HTERT RPE-1 (cell line): ENCODE results near the gene ILKAP.

Experiments
- in situ Hi-C: fragments of 300-500 bp; cut with MboI; formaldehyde crosslinking; loops from 4 replicates; pipeline ENCODE4 v1.14.3; 2020; ENCODE audit warnings: low sequenced_read_pairs

The ILKAP gene

GRCh38 chr2:238166391-238167343 is 36.8 kb downstream of the ILKAP start:
- in situ Hi-C loops = no loop called here

DNA sequence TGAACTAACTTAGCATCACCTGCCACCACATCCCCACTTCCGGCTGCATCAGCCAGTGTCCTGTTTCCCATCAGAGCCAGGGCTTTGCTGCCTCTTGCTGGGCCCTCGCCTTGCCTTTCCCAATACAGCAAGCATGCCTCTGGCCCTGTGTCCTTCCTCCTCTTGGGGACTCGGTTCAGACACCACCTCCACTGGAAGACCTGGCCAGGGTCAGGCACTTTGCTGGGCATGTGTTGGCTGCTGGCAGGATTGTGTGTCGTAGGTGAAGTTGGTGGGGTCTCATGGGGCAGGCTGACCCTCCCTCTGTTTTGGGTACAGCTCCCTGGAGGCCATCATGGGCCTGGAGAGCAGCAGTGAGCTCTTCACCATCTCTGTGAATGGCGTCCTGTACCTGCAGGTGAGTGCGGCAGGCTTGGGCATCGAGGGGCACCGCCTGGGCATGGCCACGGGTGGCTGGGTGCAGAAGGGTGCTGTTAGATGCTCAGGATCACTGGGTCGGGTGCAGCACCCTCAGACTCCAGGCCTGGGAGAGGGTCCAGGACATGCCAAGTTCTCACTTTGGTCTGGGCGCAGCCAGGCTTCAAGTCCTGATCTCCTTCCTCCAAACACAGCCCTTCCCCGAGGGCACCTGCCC is 38.1 kb downstream of the ILKAP start:
- in situ Hi-C loops = no loop called here

- in situ Hi-C loops = no loop called here
Observed at GRCh38 chr2:238164906-238165287, 38.6 kb downstream of the ILKAP start.

DNA sequence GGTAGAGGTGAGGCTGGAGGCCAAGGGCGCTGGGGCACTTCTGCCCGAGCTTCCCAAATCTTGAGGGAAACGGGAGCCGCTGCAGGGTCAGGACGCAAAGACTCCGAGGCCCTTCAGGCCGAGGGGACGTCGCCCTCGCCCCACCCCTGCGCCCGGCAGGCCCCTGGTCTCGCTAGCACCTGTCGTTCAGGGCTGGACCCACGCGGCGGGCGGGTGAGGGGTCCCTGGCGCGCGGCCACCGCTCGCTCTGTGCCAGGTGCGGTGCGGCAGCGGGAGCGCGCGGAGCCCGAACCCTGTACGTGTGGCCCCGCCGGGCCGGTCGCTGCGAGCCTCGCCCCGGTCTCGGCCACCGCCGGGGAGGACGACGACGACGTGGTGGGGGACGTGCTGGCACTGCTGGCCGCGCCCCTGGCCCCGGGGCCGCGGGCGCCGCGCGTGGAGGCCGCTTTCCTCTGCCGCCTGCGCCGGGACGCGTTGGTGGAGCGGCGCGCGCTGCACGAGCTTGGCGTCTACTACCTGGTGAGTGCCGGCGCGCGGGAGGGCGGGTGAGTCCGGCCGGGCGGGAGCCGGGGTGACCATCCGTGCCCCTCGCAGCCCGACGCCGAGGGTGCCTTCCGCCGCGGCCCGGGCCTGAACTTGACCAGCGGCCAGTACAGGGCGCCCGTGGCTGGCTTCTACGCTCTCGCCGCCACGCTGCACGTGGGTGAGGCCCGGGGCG is 39.9 kb downstream of the ILKAP start:
- in situ Hi-C loops = no loop called here

GRCh38 chr2:238162846-238163441 is 40.6 kb downstream of the ILKAP start:
- in situ Hi-C loops = no loop called here

GRCh38 chr2:238162251-238162845 is 41.1 kb downstream of the ILKAP start:
- in situ Hi-C loops = no loop called here

DNA sequence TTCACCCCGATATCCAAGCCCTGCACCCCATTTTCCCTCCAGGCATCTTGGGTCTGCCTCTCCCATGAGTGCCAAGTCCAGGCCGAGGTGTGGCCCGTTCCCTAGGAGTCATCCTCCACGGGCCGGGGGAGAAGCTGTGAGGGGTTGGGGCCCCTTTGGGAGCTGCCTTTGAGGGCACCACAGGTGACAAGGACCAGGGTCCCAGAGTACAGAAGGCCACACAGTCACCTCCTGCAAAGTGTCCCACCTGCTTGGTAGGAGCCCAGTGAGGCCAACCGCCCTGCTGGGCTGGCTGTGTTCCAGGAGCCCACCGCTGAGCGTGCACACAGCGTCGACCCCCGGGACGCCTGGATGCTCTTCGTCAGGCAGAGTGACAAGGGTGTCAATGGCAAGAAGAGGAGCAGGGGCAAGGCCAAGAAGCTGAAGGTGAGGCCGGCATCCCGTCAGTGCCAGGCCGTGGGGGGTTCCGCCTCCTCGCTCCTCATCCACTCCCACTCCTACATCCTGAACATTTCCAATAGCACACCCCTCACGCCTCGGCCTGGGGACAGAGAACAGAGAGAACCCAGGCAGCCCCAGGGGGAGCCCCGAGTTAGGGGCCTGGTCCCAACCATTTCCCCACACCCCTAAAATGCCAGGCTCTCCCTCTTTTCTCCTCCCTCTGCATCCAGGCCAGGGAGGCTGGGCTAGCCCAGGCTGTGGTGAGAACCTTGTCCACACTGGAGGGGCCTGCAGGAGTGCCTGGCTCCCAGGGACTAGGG is 42.0 kb downstream of the ILKAP start:
- in situ Hi-C loops = no loop called here

GRCh38 chr2:238160206-238161129 is 43.0 kb downstream of the ILKAP start:
- in situ Hi-C loops = no loop called here

DNA sequence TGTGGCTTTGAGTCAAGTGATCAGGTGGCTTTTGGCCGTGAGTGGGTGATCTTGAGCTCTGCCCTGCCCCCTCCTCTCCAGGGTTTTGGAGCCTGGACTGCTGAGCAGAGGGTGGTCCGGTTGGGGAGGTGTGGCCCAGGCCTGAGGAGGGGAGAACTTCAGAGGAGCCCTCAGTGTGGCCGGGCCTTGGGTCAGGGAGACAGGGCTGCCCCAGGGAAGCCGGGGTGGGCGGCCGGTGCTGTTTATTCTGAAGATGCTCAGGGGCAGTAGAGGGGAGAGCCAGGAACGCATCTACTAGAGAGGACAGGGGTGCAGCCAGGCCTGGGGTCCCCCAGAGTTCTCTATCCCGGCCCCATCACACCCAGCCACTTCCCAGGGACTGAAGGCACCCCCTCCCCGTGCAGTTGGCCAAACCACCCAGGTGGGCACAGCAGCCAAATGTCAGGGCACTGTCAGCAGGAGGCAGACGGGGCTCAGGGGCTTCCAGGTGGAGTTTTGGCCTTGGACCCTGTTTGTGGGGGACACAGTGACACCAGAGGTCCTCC is 43.8 kb downstream of the ILKAP start:
- in situ Hi-C loops = no loop called here

- in situ Hi-C loops = no loop called here
Observed at GRCh38 chr2:238159071-238159539, 44.4 kb downstream of the ILKAP start.

GRCh38 chr2:238158509-238159070 is 44.9 kb downstream of the ILKAP start, which contains the start of gene ERFE:
Gene ERFE (plus strand): TSS chr2:238158970. CDS start chr2:238159008, 38 bp downstream.
- in situ Hi-C loops = no loop called here

GRCh38 chr2:238158018-238158508 is 45.4 kb downstream of the ILKAP start:
- in situ Hi-C loops = no loop called here

- in situ Hi-C loops = no loop called here
Observed at GRCh38 chr2:238157506-238158017, 45.9 kb downstream of the ILKAP start.

GRCh38 chr2:238155761-238156694 is 47.5 kb downstream of the ILKAP start:
- in situ Hi-C loops = no loop called here

- in situ Hi-C loops = no loop called here
Observed at GRCh38 chr2:238155051-238155760, 48.3 kb downstream of the ILKAP start.

GRCh38 chr2:238154570-238154969 is 48.9 kb downstream of the ILKAP start:
- in situ Hi-C loops = no loop called here
